Measurements from ENCODE around the gene RAB11FIP2.

RAB11FIP2 gene

GRCh38 chr10:117969592-117969991, 77.1 kb downstream of the RAB11FIP2 start:
- no peaks in the 10 kb centered on the region for H3K27me3 ChIP-seq (ENCODE audit: control insufficient read depth, low read length)
- peaks cover 4% of the 10 kb centered on the region for H3K4me1 ChIP-seq (ENCODE audit: control insufficient read depth, low read length)
- no peaks in the 10 kb centered on the region for H3K9me3 ChIP-seq (ENCODE audit: control insufficient read depth, insufficient read depth, low read length)
- no peaks in the 10 kb centered on the region for H3F3A ChIP-seq (ENCODE audit: control insufficient read depth, insufficient read depth)
- TF ChIP-seq EZH2phosphoT487 (IDR thresholded peaks at IDR 0.05; ENCODE audit: borderline replicate concordance, low read length) (no peak), CTCF (IDR thresholded peaks at IDR 0.05; ENCODE audit: low read depth, low read length, poor library complexity, severe bottlenecking) (no peak)
- H3K9me2 ChIP-seq (replicated peaks; ENCODE audit: control insufficient read depth, low read length) = no peaks in the 10 kb centered on the region
- no peaks in the 10 kb centered on the region for H3K79me2 ChIP-seq (ENCODE audit: control insufficient read depth, low read length)
- no peaks in the 10 kb centered on the region for H3K36me3 ChIP-seq (ENCODE audit: control insufficient read depth, low read length)
- no peaks in the 10 kb centered on the region for H4K20me1 ChIP-seq (ENCODE audit: control insufficient read depth, insufficient read depth, low read depth, low read length)
- no peak overlapping the region for H3K4me2 ChIP-seq (ENCODE audit: low read length)
- H3K4me3 ChIP-seq (ENCODE audit: low read length) = no peak overlapping the region
- no peak overlapping the region for H3K27ac ChIP-seq (ENCODE audit: low read depth, low read length)

- no peaks in the 10 kb centered on the region for H3K36me3 ChIP-seq (ENCODE audit: control insufficient read depth, low read length)
- peaks cover 3% of the 10 kb centered on the region for H3K4me1 ChIP-seq (ENCODE audit: control insufficient read depth, low read length)
- no peaks in the 10 kb centered on the region for H3F3A ChIP-seq (ENCODE audit: control insufficient read depth, insufficient read depth)
- H3K4me3 ChIP-seq (ENCODE audit: low read length) = no peak overlapping the region
- TF ChIP-seq CTCF (IDR thresholded peaks at IDR 0.05; ENCODE audit: low read depth, low read length, poor library complexity, severe bottlenecking) (no peak), EZH2phosphoT487 (IDR thresholded peaks at IDR 0.05; ENCODE audit: borderline replicate concordance, low read length) (no peak)
- H3K27ac ChIP-seq (ENCODE audit: low read depth, low read length) = no peak overlapping the region
- H3K9me3 ChIP-seq (ENCODE audit: control insufficient read depth, insufficient read depth, low read length) = no peaks in the 10 kb centered on the region
- no peaks in the 10 kb centered on the region for H3K9me2 ChIP-seq (replicated peaks; ENCODE audit: control insufficient read depth, low read length)
- H3K79me2 ChIP-seq (ENCODE audit: control insufficient read depth, low read length) = no peaks in the 10 kb centered on the region
- H3K27me3 ChIP-seq (ENCODE audit: control insufficient read depth, low read length) = no peaks in the 10 kb centered on the region
- H4K20me1 ChIP-seq (ENCODE audit: control insufficient read depth, insufficient read depth, low read depth, low read length) = no peaks in the 10 kb centered on the region
- H3K4me2 ChIP-seq (ENCODE audit: low read length) = no peak overlapping the region
Observed at GRCh38 chr10:117968354-117969182, 78.2 kb downstream of the RAB11FIP2 start.

DNA sequence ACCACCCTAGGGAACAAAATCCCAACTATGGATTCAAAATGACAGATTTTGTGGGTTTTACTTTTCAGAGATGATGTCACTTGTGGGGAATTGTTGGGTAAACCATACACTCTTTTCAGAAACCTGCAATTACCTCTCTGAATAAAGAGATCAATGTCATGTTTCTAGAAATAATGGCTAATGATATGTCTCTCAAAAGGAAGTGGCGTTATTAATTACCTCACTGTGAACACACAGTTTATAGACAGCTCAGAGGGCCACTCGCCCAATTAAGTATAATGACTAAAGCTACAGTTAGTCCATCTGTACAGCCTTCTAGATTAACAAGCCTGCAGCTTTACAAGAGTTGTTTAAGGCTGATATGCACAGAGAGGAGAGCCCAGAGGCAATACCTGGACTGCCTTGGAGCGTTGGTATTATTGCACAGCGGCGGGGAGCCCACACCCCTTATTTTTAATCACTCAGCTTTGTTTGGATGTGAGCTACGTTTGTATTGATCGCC, 79.5 kb downstream of the RAB11FIP2 start:
- Histone ChIP-seq H3K36me3 (ENCODE audit: control insufficient read depth, low read length) (no peaks in the 10 kb centered on the region), H3K4me1 (ENCODE audit: control insufficient read depth, low read length) (no peaks in the 10 kb centered on the region), H3K9me2 (replicated peaks; ENCODE audit: control insufficient read depth, low read length) (no peaks in the 10 kb centered on the region), H3K27me3 (ENCODE audit: control insufficient read depth, low read length) (no peaks in the 10 kb centered on the region), H3K79me2 (ENCODE audit: control insufficient read depth, low read length) (no peaks in the 10 kb centered on the region), H3K27ac (ENCODE audit: low read depth, low read length) (no peak overlapping the region), H3K4me3 (ENCODE audit: low read length) (no peak overlapping the region), H3K9me3 (ENCODE audit: control insufficient read depth, insufficient read depth, low read length) (no peaks in the 10 kb centered on the region), H3F3A (ENCODE audit: control insufficient read depth, insufficient read depth) (no peaks in the 10 kb centered on the region), H3K4me2 (ENCODE audit: low read length) (no peak overlapping the region), H4K20me1 (ENCODE audit: control insufficient read depth, insufficient read depth, low read depth, low read length) (no peaks in the 10 kb centered on the region)
- TF ChIP-seq CTCF (IDR thresholded peaks at IDR 0.05; ENCODE audit: low read depth, low read length, poor library complexity, severe bottlenecking) = no peak
- no peak for TF ChIP-seq EZH2phosphoT487 (IDR thresholded peaks at IDR 0.05; ENCODE audit: borderline replicate concordance, low read length)

Data from DOHH2 (cell line).